ENCODE results near the gene FCRL1. TPM values are rescaled to one million over a fixed set of nuclear protein-coding genes. Genes with fewer than 3 reads are reported as not detected.

FCRL1 gene
- total and polyA plus RNA-seq, 3 experiments from 2014 or later: 0.54 TPM; not detected in 2

- ChIA-PET POLR2A (no interaction called here), CTCF (no interaction called here)
- Mint-ChIP-seq H3K9me3 (no peaks in the 10 kb centered on the region), H3K4me1 (no peaks in the 10 kb centered on the region), H3K4me3 (no peak within 1 kb of the TSS), H3K27me3 (peaks cover 2 to 9% of the 10 kb centered on the region in 2 donors), H3K27ac (no peak within 1 kb of the TSS), H3K36me3 (no peaks in the 10 kb centered on the region)
- H3K27me3 ChIP-seq (ENCODE audit: insufficient read depth, low read length, poor library complexity, severe bottlenecking): no peaks in the 10 kb centered on the region
- DNase-seq: no peak
- no peaks in the 10 kb centered on the region for H3K9me3 ChIP-seq (ENCODE audit: low read length)
- H3K36me3 ChIP-seq (ENCODE audit: insufficient read depth, low read length): no peaks in the 10 kb centered on the region
- H3K4me3 ChIP-seq (ENCODE audit: low read length): no peak within 1 kb of the TSS
- H3K27ac ChIP-seq (ENCODE audit: low read depth, low read length): no peak within 1 kb of the TSS
- H3K4me1 ChIP-seq (ENCODE audit: insufficient read depth, low read length): no peaks in the 10 kb centered on the region
Observed at GRCh38 chr1:157841708-157842107, 21.8 kb upstream of the FCRL1 start, which contains the start of gene CD5L. TSS of gene CD5L (minus strand) at chr1:157841808. CDS start at chr1:157841701, 107 bp downstream.

- ChIA-PET CTCF (no interaction called here), POLR2A (no interaction called here)
- Mint-ChIP-seq H3K27ac (no peak overlapping the region), H3K36me3 (no peaks in the 10 kb centered on the region), H3K9me3 (peaks cover 0 to 2% (median 0%) of the 10 kb centered on the region in 5 donors), H3K27me3 (peaks cover 2 to 14% of the 10 kb centered on the region in 2 donors), H3K4me3 (no peak overlapping the region), H3K4me1 (no peaks in the 10 kb centered on the region)
- no peaks in the 10 kb centered on the region for H3K4me1 ChIP-seq (ENCODE audit: insufficient read depth, low read length)
- DNase-seq: no peak
- H3K27ac ChIP-seq (ENCODE audit: low read depth, low read length): no peak overlapping the region
- H3K9me3 ChIP-seq (ENCODE audit: low read length): no peaks in the 10 kb centered on the region
- H3K36me3 ChIP-seq (ENCODE audit: insufficient read depth, low read length): no peaks in the 10 kb centered on the region
- no peaks in the 10 kb centered on the region for H3K27me3 ChIP-seq (ENCODE audit: insufficient read depth, low read length, poor library complexity, severe bottlenecking)
- no peak overlapping the region for H3K4me3 ChIP-seq (ENCODE audit: low read length)
Observed at GRCh38 chr1:157838966-157839365, 19.0 kb upstream of the FCRL1 start.

- Histone ChIP-seq H3K4me3 (ENCODE audit: low read length) (no peak overlapping the region), H3K27ac (ENCODE audit: low read depth, low read length) (no peak overlapping the region), H3K27me3 (ENCODE audit: insufficient read depth, low read length, poor library complexity, severe bottlenecking) (no peaks in the 10 kb centered on the region), H3K9me3 (ENCODE audit: low read length) (no peaks in the 10 kb centered on the region), H3K4me1 (ENCODE audit: insufficient read depth, low read length) (no peaks in the 10 kb centered on the region), H3K36me3 (ENCODE audit: insufficient read depth, low read length) (no peaks in the 10 kb centered on the region)
- Mint-ChIP-seq H3K27ac (no peak overlapping the region), H3K36me3 (no peaks in the 10 kb centered on the region), H3K4me3 (peak overlapping the region in 1 of 7 donors; percentile 23), H3K9me3 (peaks cover 0 to 2% (median 0%) of the 10 kb centered on the region in 5 donors), H3K4me1 (no peaks in the 10 kb centered on the region), H3K27me3 (peaks cover 3 to 21% of the 10 kb centered on the region in 2 donors)
- ChIA-PET POLR2A (no interaction called here), CTCF (no interaction called here)
- DNase-seq: no peak
Observed at GRCh38 chr1:157834430-157834829, 14.5 kb upstream of the FCRL1 start.

DNA sequence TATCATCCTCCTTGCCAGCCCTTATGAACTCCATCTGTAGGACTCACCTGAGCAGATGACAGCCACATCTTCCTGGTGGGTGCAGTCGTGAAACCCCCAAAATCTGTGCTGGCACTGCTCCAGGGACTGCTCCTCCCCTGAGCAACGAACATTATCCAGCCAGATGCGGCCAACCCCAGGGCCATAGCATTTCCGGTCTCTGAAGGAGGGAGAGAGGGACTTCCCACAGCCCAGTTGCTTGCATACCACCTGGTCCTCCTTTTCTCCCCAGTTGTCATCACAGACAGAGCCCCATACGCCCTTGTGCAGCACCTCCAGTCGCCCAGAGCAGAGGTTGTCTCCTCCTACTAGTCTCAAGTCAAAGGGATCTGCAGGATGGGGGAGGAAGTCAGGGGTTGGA is 13.2 kb upstream of the FCRL1 start:
- peaks cover 5 to 21% of the 10 kb centered on the region in 2 donors for H3K27me3 Mint-ChIP-seq
- H3K4me1 Mint-ChIP-seq: no peaks in the 10 kb centered on the region
- H3K36me3 Mint-ChIP-seq: no peaks in the 10 kb centered on the region
- H3K4me3 Mint-ChIP-seq: peak overlapping the region in 1 of 7 donors; percentile 32
- POLR2A ChIA-PET: interaction anchor here (0.6 kb wide), 1 partner anchor 42 kb away, joined by 3 read pairs; no protein-coding TSS in a partner anchor
- peaks cover 0 to 2% (median 0%) of the 10 kb centered on the region in 5 donors for H3K9me3 Mint-ChIP-seq
- DNase-seq: no peak
- CTCF ChIA-PET: no interaction called here
- Histone ChIP-seq H3K9me3 (ENCODE audit: low read length) (no peaks in the 10 kb centered on the region), H3K4me3 (ENCODE audit: low read length) (no peak overlapping the region), H3K4me1 (ENCODE audit: insufficient read depth, low read length) (no peaks in the 10 kb centered on the region), H3K27ac (ENCODE audit: low read depth, low read length) (no peak overlapping the region), H3K36me3 (ENCODE audit: insufficient read depth, low read length) (no peaks in the 10 kb centered on the region), H3K27me3 (ENCODE audit: insufficient read depth, low read length, poor library complexity, severe bottlenecking) (no peaks in the 10 kb centered on the region)
- no peak overlapping the region for H3K27ac Mint-ChIP-seq

GRCh38 chr1:157831968-157832626 is 12.2 kb upstream of the FCRL1 start:
- Histone ChIP-seq H3K27me3 (ENCODE audit: insufficient read depth, low read length, poor library complexity, severe bottlenecking) (no peaks in the 10 kb centered on the region), H3K4me1 (ENCODE audit: insufficient read depth, low read length) (no peaks in the 10 kb centered on the region), H3K36me3 (ENCODE audit: insufficient read depth, low read length) (no peaks in the 10 kb centered on the region), H3K27ac (ENCODE audit: low read depth, low read length) (no peak overlapping the region), H3K4me3 (ENCODE audit: low read length) (no peak overlapping the region), H3K9me3 (ENCODE audit: low read length) (no peaks in the 10 kb centered on the region)
- POLR2A ChIA-PET: no interaction called here
- H3K27ac Mint-ChIP-seq: no peak overlapping the region
- CTCF ChIA-PET: no interaction called here
- H3K9me3 Mint-ChIP-seq: peaks cover 0 to 2% (median 0%) of the 10 kb centered on the region in 5 donors
- H3K4me3 Mint-ChIP-seq: no peak overlapping the region
- DNase-seq: no peak
- H3K36me3 Mint-ChIP-seq: no peaks in the 10 kb centered on the region
- no peaks in the 10 kb centered on the region for H3K4me1 Mint-ChIP-seq
- H3K27me3 Mint-ChIP-seq: peaks cover 7 to 21% of the 10 kb centered on the region in 2 donors

DNA sequence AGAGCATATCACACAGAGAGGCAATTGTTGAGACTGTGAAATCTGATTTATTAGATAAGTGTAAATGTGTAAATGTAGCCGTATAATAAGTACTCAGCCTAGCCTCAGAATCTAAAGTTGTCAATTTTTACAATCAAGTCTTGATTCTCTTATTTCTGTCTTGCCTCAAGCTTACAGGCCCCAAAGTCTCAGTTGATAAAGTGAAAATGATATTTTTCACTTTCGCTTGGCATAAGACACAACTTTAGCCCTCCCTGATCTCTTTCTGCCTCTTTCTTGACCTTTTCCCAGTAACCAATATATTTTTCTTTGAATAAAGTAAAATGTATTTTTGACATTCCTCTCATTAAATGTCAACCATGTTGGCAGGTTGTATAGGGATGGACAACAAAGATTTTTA is 11.0 kb upstream of the FCRL1 start:
- Mint-ChIP-seq H3K4me3 (no peak overlapping the region), H3K4me1 (no peaks in the 10 kb centered on the region), H3K27ac (no peak overlapping the region), H3K27me3 (peaks cover 7 to 15% of the 10 kb centered on the region in 2 donors), H3K36me3 (no peaks in the 10 kb centered on the region), H3K9me3 (peaks cover 0 to 3% (median 0%) of the 10 kb centered on the region in 5 donors)
- Histone ChIP-seq H3K27ac (ENCODE audit: low read depth, low read length) (no peak overlapping the region), H3K9me3 (ENCODE audit: low read length) (no peaks in the 10 kb centered on the region), H3K27me3 (ENCODE audit: insufficient read depth, low read length, poor library complexity, severe bottlenecking) (no peaks in the 10 kb centered on the region), H3K4me1 (ENCODE audit: insufficient read depth, low read length) (no peaks in the 10 kb centered on the region), H3K36me3 (ENCODE audit: insufficient read depth, low read length) (no peaks in the 10 kb centered on the region), H3K4me3 (ENCODE audit: low read length) (no peak overlapping the region)
- DNase-seq: no peak
- POLR2A ChIA-PET: no interaction called here
- CTCF ChIA-PET: no interaction called here

GRCh38 chr1:157829711-157830110 is 9.8 kb upstream of the FCRL1 start:
- no peaks in the 10 kb centered on the region for H3K36me3 Mint-ChIP-seq
- no peaks in the 10 kb centered on the region for H3K4me1 Mint-ChIP-seq
- peaks cover 0 to 3% (median 0%) of the 10 kb centered on the region in 5 donors for H3K9me3 Mint-ChIP-seq
- H3K4me3 ChIP-seq (ENCODE audit: low read length): no peak overlapping the region
- DNase-seq: no peak
- H3K27ac Mint-ChIP-seq: no peak overlapping the region
- CTCF ChIA-PET: no interaction called here
- peaks cover 7 to 18% of the 10 kb centered on the region in 2 donors for H3K27me3 Mint-ChIP-seq
- no peaks in the 10 kb centered on the region for H3K9me3 ChIP-seq (ENCODE audit: low read length)
- no peaks in the 10 kb centered on the region for H3K27me3 ChIP-seq (ENCODE audit: insufficient read depth, low read length, poor library complexity, severe bottlenecking)
- H3K27ac ChIP-seq (ENCODE audit: low read depth, low read length): no peak overlapping the region
- POLR2A ChIA-PET: no interaction called here
- H3K4me3 Mint-ChIP-seq: no peak overlapping the region
- H3K4me1 ChIP-seq (ENCODE audit: insufficient read depth, low read length): no peaks in the 10 kb centered on the region
- no peaks in the 10 kb centered on the region for H3K36me3 ChIP-seq (ENCODE audit: insufficient read depth, low read length)

GRCh38 chr1:157829210-157829609 is 9.3 kb upstream of the FCRL1 start:
- H3K36me3 Mint-ChIP-seq: no peaks in the 10 kb centered on the region
- H3K4me1 Mint-ChIP-seq: no peaks in the 10 kb centered on the region
- Histone ChIP-seq H3K36me3 (ENCODE audit: insufficient read depth, low read length) (no peaks in the 10 kb centered on the region), H3K4me1 (ENCODE audit: insufficient read depth, low read length) (no peaks in the 10 kb centered on the region), H3K27ac (ENCODE audit: low read depth, low read length) (no peak overlapping the region), H3K4me3 (ENCODE audit: low read length) (no peak overlapping the region), H3K27me3 (ENCODE audit: insufficient read depth, low read length, poor library complexity, severe bottlenecking) (no peaks in the 10 kb centered on the region), H3K9me3 (ENCODE audit: low read length) (no peaks in the 10 kb centered on the region)
- CTCF ChIA-PET: no interaction called here
- no peak for DNase-seq
- no peak overlapping the region for H3K4me3 Mint-ChIP-seq
- peaks cover 7 to 22% of the 10 kb centered on the region in 2 donors for H3K27me3 Mint-ChIP-seq
- no peak overlapping the region for H3K27ac Mint-ChIP-seq
- H3K9me3 Mint-ChIP-seq: peaks cover 0 to 3% (median 0%) of the 10 kb centered on the region in 5 donors
- POLR2A ChIA-PET: no interaction called here

Data from CD8-positive, alpha-beta memory T cell (primary cell).